MM.1S (cell line): ENCODE results near the gene VEPH1.

Experiments
- EZH2 ChIP-seq: fragments of 300-600 bp; sonication (generic); optimal IDR thresholded peaks from 2 replicates; pipeline ENCODE3; 2017; ENCODE audit warnings: low read depth, mild to moderate bottlenecking, antibody characterized with exemption, low read length, mixed read lengths
- TF ChIP-seq, protein P1 (sequence below): fragments of 300-600 bp; sonication (generic); IDR thresholded peaks from 2 replicates; pipeline ENCODE4 v1.5.1; 2016; ENCODE audit warnings: antibody characterized with exemption, low read length, mixed read lengths

DNA sequence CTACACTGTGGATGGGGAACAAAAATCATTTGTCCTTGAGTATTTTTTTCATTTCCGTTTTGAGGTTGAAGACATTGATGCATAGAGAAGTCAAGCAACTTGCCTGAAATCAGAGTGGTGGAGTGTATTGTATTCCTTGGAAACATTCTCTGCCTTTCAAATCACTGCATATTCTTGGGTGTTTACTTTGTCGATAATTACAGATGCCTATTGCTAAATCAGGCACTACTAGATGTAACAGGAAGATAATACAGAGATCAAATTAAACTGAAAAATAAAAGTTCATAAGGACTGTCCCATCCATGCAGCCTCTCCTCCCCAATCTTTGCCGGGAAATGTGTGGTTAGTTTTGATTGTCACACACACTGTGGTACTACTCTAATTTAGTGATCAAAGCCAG lies 37.4 kb upstream of the VEPH1 start:
- TF ChIP-seq EZH2 = no peak
- TF ChIP-seq, protein P1, sequence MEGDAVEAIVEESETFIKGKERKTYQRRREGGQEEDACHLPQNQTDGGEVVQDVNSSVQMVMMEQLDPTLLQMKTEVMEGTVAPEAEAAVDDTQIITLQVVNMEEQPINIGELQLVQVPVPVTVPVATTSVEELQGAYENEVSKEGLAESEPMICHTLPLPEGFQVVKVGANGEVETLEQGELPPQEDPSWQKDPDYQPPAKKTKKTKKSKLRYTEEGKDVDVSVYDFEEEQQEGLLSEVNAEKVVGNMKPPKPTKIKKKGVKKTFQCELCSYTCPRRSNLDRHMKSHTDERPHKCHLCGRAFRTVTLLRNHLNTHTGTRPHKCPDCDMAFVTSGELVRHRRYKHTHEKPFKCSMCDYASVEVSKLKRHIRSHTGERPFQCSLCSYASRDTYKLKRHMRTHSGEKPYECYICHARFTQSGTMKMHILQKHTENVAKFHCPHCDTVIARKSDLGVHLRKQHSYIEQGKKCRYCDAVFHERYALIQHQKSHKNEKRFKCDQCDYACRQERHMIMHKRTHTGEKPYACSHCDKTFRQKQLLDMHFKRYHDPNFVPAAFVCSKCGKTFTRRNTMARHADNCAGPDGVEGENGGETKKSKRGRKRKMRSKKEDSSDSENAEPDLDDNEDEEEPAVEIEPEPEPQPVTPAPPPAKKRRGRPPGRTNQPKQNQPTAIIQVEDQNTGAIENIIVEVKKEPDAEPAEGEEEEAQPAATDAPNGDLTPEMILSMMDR = no peak
